OCI-LY1 (cell line): ENCODE results near the gene DTNBP1.

Experiments used
- H2AFZ ChIP-seq: fragments of 200-600 bp; sonication (generic), shearing (Covaris generic); 2 replicates; pipeline ENCODE4 v1.6.0; 2014; ENCODE audit warnings: antibody characterized with exemption, mild to moderate bottlenecking, low read length
- H3F3A ChIP-seq: fragments of 200-600 bp; sonication (generic), shearing (Covaris generic); 2 replicates; pipeline ENCODE4 v1.6.0; 2014; ENCODE audit warnings: mild to moderate bottlenecking, antibody characterized with exemption, low read length, moderate library complexity; ENCODE audit not compliant: insufficient read depth
- H3K27ac ChIP-seq: fragments of 200-600 bp; sonication (generic); 2 replicates; pipeline ENCODE4 v1.5.1; 2014; ENCODE audit warnings: low read length, mixed run types, mild to moderate bottlenecking, low read depth; ENCODE audit not compliant: poor library complexity, severe bottlenecking
- H3K27me3 ChIP-seq: fragments of 200-600 bp; sonication (generic); 2 replicates; pipeline ENCODE4 v1.6.0; 2014; ENCODE audit warnings: antibody characterized with exemption, mild to moderate bottlenecking, low read length, moderate library complexity; ENCODE audit not compliant: insufficient read depth
- H3K36me3 ChIP-seq: fragments of 200-600 bp; sonication (generic); 2 replicates; pipeline ENCODE4 v1.6.1; 2014; ENCODE audit warnings: mild to moderate bottlenecking, antibody characterized with exemption, low read length, moderate library complexity, mixed read lengths; ENCODE audit not compliant: insufficient read depth
- H3K4me1 ChIP-seq: fragments of 200-600 bp; sonication (generic); 2 replicates; pipeline ENCODE4 v1.5.1; 2014; ENCODE audit warnings: mild to moderate bottlenecking, low read length, moderate library complexity; ENCODE audit not compliant: insufficient read depth, severe bottlenecking
- H3K4me2 ChIP-seq: fragments of 200-600 bp; sonication (generic), shearing (Covaris generic); 2 replicates; pipeline ENCODE4 v1.6.1; 2014; ENCODE audit warnings: low read length
- H3K4me3 ChIP-seq: fragments of 200-600 bp; sonication (generic); 2 replicates; pipeline ENCODE4 v1.5.1; 2014; ENCODE audit warnings: low read length, low read depth, mild to moderate bottlenecking, mixed read lengths; ENCODE audit not compliant: poor library complexity, severe bottlenecking
- H3K79me2 ChIP-seq: fragments of 200-600 bp; shearing (Covaris generic); 2 replicates; pipeline ENCODE4 v1.6.1; 2016; ENCODE audit warnings: mixed run types, low read length, mixed read lengths; ENCODE audit not compliant: insufficient read depth
- H3K9ac ChIP-seq: fragments of 200-600 bp; sonication (generic), shearing (Covaris generic); 2 replicates; pipeline ENCODE4 v1.6.1; 2014; ENCODE audit warnings: mild to moderate bottlenecking, low read length, mixed read lengths
- H3K9me2 ChIP-seq: fragments of 200-600 bp; sonication (generic), shearing (Covaris generic); 2 replicates; pipeline ENCODE4 v1.6.1; 2014; ENCODE audit warnings: low read depth, mild to moderate bottlenecking, low read length, mixed read lengths
- H3K9me3 ChIP-seq: fragments of 200-600 bp; shearing (Covaris generic); 2 replicates; pipeline ENCODE4 v1.6.1; 2014; ENCODE audit warnings: low read length, mixed read lengths
- H4K20me1 ChIP-seq: fragments of 200-600 bp; sonication (generic), shearing (Covaris generic); 2 replicates; pipeline ENCODE4 v1.6.0; 2016; ENCODE audit warnings: mild to moderate bottlenecking, low read length; ENCODE audit not compliant: insufficient read depth
- EZH2 ChIP-seq: fragments of 200-600 bp; sonication (generic), shearing (Covaris generic); IDR thresholded peaks from 2 replicates; pipeline ENCODE4 v1.8.0; 2017; ENCODE audit warnings: borderline replicate concordance, mixed run types, mild to moderate bottlenecking, antibody characterized with exemption, low read length, moderate library complexity, mixed read lengths
- TF ChIP-seq, protein P1 (sequence below): fragments of 200-600 bp; sonication (generic), shearing (Covaris generic); IDR thresholded peaks from 2 replicates; pipeline ENCODE4 v1.5.1; 2017; ENCODE audit warnings: mild to moderate bottlenecking, antibody characterized with exemption, low read length, moderate library complexity, mixed read lengths

Gene DTNBP1

GRCh38 chr6:15519681-15520080, 143.1 kb downstream of the DTNBP1 start:
- Histone ChIP-seq H3K4me2 (no peak overlapping the region), H3K9ac (no peak overlapping the region), H3K36me3 (peaks cover 44% of the 10 kb centered on the region), H3K9me2 (no peaks in the 10 kb centered on the region), H3K4me1 (peaks cover 18% of the 10 kb centered on the region), H3K27ac (no peak overlapping the region), H3K4me3 (no peak overlapping the region), H4K20me1 (no peaks in the 10 kb centered on the region), H3K79me2 (no peaks in the 10 kb centered on the region), H3K9me3 (no peaks in the 10 kb centered on the region), H2AFZ (no peak overlapping the region), H3K27me3 (no peaks in the 10 kb centered on the region), H3F3A (no peaks in the 10 kb centered on the region)
- TF ChIP-seq, protein P1, sequence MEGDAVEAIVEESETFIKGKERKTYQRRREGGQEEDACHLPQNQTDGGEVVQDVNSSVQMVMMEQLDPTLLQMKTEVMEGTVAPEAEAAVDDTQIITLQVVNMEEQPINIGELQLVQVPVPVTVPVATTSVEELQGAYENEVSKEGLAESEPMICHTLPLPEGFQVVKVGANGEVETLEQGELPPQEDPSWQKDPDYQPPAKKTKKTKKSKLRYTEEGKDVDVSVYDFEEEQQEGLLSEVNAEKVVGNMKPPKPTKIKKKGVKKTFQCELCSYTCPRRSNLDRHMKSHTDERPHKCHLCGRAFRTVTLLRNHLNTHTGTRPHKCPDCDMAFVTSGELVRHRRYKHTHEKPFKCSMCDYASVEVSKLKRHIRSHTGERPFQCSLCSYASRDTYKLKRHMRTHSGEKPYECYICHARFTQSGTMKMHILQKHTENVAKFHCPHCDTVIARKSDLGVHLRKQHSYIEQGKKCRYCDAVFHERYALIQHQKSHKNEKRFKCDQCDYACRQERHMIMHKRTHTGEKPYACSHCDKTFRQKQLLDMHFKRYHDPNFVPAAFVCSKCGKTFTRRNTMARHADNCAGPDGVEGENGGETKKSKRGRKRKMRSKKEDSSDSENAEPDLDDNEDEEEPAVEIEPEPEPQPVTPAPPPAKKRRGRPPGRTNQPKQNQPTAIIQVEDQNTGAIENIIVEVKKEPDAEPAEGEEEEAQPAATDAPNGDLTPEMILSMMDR = no peak
- TF ChIP-seq EZH2 = no peak

DNA sequence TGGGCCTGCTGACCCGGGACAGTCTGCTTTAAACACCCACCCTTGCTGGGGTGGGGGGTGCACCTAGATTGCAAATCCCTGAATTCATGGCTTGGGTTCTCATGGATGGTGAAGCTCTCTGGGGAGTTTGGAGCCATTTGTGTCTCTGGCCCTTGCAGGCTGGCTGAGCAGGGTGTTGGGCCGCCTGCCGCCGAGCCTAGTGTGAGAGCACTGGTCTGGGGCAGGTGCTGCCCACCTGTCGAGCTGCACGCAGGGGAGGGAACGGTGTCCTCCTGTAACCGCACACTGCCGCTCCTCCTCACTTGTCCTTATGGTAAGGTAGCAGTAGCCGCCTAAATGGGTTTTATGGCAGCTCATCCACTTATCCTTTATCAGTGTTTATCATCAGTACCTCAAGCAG, 143.9 kb downstream of the DTNBP1 start:
- Histone ChIP-seq H2AFZ (no peak overlapping the region), H3K79me2 (no peaks in the 10 kb centered on the region), H3K9ac (no peak overlapping the region), H3K36me3 (peaks cover 36% of the 10 kb centered on the region), H3F3A (no peaks in the 10 kb centered on the region), H3K9me3 (no peaks in the 10 kb centered on the region), H3K4me1 (peaks cover 18% of the 10 kb centered on the region), H3K27me3 (no peaks in the 10 kb centered on the region), H3K4me2 (no peak overlapping the region), H3K9me2 (no peaks in the 10 kb centered on the region), H3K4me3 (no peak overlapping the region), H3K27ac (no peak overlapping the region), H4K20me1 (no peaks in the 10 kb centered on the region)
- no peak for TF ChIP-seq EZH2
- TF ChIP-seq, protein P1 = no peak

GRCh38 chr6:15518057-15518456, 144.8 kb downstream of the DTNBP1 start:
- Histone ChIP-seq H3K4me2 (no peak overlapping the region), H3K27me3 (no peaks in the 10 kb centered on the region), H3K4me3 (no peak overlapping the region), H3K27ac (no peak overlapping the region), H3K4me1 (peaks cover 18% of the 10 kb centered on the region), H2AFZ (no peak overlapping the region), H3K36me3 (peaks cover 27% of the 10 kb centered on the region), H3K79me2 (no peaks in the 10 kb centered on the region), H4K20me1 (no peaks in the 10 kb centered on the region), H3K9me3 (no peaks in the 10 kb centered on the region), H3K9ac (no peak overlapping the region), H3K9me2 (no peaks in the 10 kb centered on the region), H3F3A (no peaks in the 10 kb centered on the region)
- TF ChIP-seq EZH2 = no peak
- TF ChIP-seq, protein P1 = no peak
